T-helper 9 cell (primary cell): ENCODE results near the gene GRK6.

Source experiments
- DNase-seq: peaks from one replicate; pipeline ENCODE4 v3.0.0-alpha.2; 2020
- total RNA-seq, 2 donors: gene quantifications; one replicate each; lab custom pipeline; 2026; lab: John Stamatoyannopoulos, UW

The GRK6 gene
- 179 to 235 reads per million in 2 donors for total RNA-seq

GRCh38 chr5:177426566-177427210 lies at the start of gene GRK6:
Gene GRK6 (plus strand): TSS chr5:177426676. CDS start chr5:177426846, 170 bp downstream.
- peak; percentile 57 for DNase-seq

- no peak for DNase-seq
Observed at GRCh38 chr5:177377851-177378776, 48.4 kb upstream of the GRK6 start.

- DNase-seq = no peak
Observed at GRCh38 chr5:177378884-177379883, 47.3 kb upstream of the GRK6 start.

DNA sequence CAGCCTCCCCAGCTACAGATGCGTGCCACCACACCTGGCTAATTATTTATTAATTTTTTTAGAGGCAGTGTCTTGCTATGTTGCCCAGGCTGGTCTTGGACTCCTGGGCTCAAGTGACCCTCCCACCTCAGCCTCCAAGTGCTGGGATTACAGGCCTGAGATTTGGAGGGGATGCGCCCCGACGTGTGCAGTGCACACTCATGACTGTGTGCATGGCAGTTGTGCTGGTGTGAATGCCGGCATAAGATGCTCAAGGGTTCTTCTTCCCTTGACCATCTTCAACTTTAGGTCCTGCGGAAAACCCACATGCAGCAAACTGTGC lies 45.7 kb upstream of the GRK6 start:
- no peak for DNase-seq

DNA sequence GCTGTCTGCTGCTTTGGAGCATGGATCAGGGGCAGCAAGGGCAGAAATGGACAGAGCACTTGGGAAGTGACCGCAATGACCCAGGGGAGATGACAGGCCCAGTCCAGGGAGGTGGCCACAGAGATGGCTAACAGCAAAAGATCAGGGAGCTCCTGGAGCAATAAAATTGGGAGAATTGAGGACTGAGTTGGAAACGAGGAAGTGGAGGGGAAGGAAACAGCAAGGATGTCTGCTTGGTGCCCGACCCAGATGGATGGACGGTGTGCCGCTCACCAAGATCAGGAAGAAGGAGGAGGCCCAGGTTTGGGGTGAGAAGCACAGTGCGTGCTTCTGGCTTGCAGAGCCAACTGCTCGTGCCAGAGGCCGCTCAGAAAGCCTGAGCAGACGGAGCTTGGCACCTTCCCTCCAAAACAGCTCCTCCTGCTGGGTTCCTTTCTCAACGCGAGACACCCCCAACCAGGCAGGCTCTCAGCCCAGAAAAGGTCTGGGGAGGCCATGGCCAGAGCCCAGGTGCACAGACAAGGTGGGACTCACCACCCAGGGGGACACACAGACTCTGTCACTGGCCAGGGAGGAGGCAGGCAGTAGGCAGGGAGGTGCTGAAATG lies 44.0 kb upstream of the GRK6 start:
- no peak for DNase-seq

DNA sequence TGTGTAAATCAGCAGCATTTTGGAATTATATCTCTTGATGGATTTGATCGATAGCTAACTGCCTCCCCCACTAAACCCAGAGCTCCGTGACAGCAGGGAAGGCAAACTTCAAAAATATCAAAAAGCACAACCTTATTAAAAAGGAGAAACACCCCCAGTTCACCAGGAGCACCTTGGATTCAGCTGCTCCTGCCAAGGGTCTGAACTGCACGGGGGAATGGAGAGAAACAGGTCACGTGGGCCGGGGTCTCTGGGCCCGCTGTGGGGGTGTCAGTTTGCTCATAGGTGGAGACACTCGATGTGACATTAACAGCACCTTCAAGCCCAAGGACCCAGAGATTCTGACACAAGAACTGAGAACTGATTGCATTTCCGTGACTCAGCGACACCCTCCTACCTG lies 43.3 kb upstream of the GRK6 start:
- no peak for DNase-seq

DNA sequence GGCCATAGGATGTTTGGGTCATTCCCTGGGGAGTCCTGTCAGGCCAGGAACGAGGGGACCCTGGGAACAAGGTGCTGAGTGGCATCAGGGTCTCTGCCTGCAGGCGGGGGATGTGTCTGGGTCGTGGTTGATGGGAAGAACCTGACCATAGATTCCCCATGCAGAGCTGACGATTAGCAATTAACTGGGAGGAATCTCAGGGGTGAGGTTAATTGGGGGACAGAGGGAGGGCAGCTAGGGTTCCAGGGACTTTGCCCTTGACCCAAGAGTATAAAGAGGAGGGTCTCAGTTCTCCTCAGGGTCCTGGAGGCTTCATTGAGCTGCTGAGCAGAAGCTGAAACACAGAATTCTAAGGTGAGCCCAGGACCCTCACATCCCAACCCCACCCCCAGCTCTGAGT lies 42.3 kb upstream of the GRK6 start, which contains the start of gene SLC34A1:
Gene SLC34A1 (plus strand): TSS at position 301 of the 400 bp plus-strand sequence. CDS start 1,308 bp downstream, outside the sequence.
- DNase-seq = no peak

- DNase-seq = no peak
Observed at GRCh38 chr5:177385720-177386119, 40.8 kb upstream of the GRK6 start.

DNA sequence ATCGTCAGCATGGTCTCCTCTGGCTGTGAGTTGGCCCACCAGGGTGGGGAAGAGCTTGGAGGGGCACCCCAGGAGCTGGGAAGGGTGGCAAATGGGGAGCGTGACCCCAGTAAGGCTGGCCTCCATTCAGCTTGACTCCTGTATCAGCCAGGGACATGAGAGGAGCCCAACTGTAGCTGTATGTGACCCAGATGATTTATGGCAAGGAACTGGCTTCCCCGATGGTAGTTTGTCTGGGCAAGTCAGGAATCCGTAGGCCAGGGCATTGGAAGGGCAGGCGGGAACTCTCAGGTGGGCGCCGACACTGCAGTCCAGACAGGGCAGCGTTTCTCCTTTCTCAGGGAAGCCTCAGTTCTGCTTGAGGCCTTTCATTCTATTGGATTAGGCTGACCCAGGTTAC lies 39.9 kb upstream of the GRK6 start:
- no peak for DNase-seq

DNA sequence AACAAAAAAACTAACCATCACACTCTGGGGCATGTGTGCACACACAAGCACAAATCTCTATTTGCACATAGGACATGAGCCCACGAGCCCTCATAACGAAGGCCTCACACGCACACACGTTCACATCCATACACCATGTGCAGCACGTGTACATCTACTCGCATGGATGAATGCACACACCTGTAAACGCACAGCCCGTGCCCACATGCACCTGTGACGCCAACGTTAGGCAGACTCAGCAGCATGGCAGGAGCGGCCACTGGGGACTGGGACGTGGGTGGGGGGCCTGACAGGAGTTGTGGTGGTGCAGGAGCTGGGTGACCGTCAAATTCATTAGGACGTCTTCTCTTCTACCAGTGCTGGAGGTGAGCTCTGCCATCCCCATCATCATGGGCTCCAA lies 39.1 kb upstream of the GRK6 start:
- no peak for DNase-seq

GRCh38 chr5:177388521-177389052 lies 37.9 kb upstream of the GRK6 start:
- no peak for DNase-seq

- peak; percentile 43 for DNase-seq
Observed at GRCh38 chr5:177389241-177390169, 37.0 kb upstream of the GRK6 start.

GRCh38 chr5:177390363-177391300 lies 35.8 kb upstream of the GRK6 start:
- peak; percentile 84 for DNase-seq

DNA sequence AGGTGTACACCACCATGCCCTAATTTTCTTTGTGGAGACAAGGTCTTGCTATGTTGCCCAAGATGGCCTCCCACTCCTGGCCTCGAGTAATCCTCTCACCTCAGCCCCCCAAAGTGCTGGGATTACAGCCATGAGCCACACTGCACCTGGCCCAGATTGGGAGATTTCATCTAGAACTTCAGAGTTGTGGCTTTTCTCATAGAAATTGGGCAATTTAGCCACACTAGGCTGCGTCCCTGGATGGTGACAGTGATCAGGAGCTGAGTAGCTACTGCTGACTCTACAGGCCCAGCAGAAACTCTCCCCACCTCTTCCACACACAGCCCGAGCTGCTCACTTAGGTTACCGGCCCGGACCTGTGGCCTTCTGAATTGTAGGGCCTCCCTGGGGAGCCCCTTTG lies 33.7 kb upstream of the GRK6 start:
- no peak for DNase-seq

DNA sequence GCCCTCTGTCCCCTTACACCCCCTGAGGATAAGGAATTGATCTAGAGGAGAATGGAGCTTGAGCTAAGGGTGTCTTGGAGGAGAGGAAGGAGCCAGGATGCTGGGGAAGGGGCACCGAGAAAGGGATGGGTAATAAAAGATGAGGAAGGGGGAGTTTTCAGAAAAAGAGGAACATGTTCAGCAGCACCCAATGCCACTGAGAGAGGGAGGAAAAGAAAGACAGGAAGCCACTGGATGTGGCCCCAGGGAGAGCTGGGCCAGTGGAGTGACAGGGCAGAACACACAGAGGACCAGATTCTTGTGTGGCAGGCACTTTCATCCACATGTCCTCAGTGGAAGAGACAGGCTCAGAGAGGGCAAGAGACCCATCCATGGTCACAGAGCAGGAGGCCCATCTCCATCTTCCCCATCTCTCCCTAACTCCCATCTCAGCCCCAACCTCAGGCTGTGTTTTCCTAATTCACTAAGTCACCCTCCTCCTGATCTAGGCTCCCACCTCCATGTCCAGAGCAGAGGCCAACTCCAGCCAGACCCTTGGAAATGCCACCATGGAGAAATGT lies 33.2 kb upstream of the GRK6 start:
- DNase-seq = no peak

DNA sequence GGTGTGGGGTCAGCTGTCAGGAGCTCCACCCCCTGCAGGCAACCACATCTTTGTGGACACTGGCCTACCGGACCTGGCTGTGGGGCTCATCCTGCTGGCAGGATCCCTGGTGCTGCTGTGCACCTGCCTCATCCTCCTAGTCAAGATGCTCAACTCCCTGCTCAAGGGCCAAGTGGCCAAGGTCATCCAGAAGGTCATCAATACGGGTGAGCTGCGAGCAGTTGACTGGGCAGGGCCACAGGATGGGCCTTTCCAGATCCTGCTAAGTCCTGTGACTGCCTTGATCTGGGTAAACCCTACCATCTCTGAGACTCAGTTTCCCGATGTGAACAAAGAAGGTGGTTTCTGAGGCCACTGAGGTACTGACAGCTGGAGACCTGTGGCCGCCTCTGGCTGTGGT lies 32.5 kb upstream of the GRK6 start:
- DNase-seq = no peak

- no peak for DNase-seq
Observed at GRCh38 chr5:177396078-177396477, 30.4 kb upstream of the GRK6 start.

GRCh38 chr5:177396807-177397206 lies 29.7 kb upstream of the GRK6 start:
- DNase-seq = no peak

- no peak for DNase-seq
Observed at GRCh38 chr5:177397875-177398390, 28.5 kb upstream of the GRK6 start.
